Peyer's patch (tissue), 4 donors: ENCODE measurements around the gene TSPAN15. TPM values are rescaled to one million over a fixed set of nuclear protein-coding genes. Genes with fewer than 3 reads are reported as not detected.

Experiments used
- DNase-seq, 3 donors: peaks; one replicate each; pipeline ENCODE4 v3.0.0-alpha.2; 2017 to 2019
- H3K27ac ChIP-seq, 4 donors: fragments of 200-600 bp; sonication (generic); one replicate each; pipeline ENCODE4 v1.5.1; 2016 to 2019
- H3K27me3 ChIP-seq, 2 donors: fragments of 200-600 bp; sonication (generic); one replicate each; pipeline ENCODE4 v1.5.1; 2019
- H3K36me3 ChIP-seq, 3 donors: fragments of 200-600 bp; sonication (generic); one replicate each; pipeline ENCODE4 v1.5.1; 2016 to 2019
- H3K4me1 ChIP-seq, 4 donors: fragments of 200-600 bp; sonication (generic); one replicate each; pipeline ENCODE4 v1.5.1; 2016 to 2019
- H3K4me3 ChIP-seq, 4 donors: fragments of 200-600 bp; sonication (generic); 1 replicate in 3 of 4; 2 replicates in 1 of 4; pipeline ENCODE4 v1.5.1; 2016 to 2019; ENCODE audit warnings: mild to moderate bottlenecking in 1 of 4
- H3K9me3 ChIP-seq, 4 donors: fragments of 200-600 bp; sonication (generic); one replicate each; pipeline ENCODE4 v1.5.1; 2016 to 2019; ENCODE audit warnings: mild to moderate bottlenecking in 1 of 4
- POLR2A ChIP-seq, 2 donors: fragments of 450-650 bp; IDR thresholded peaks; one replicate each; pipeline ENCODE4 v1.5.1; 2017; ENCODE audit warnings: antibody characterized with exemption in 2 of 2, mild to moderate bottlenecking in 2 of 2, moderate library complexity in 2 of 2
- total RNA-seq, 4 donors: library from RNA; depleted of rRNA; stranded (reverse); fragments of >200 nt; gene quantifications; one replicate each; pipeline ENCODE4 v1.1.0, GENCODE V29; 2016
- TF ChIP-seq, protein P1 (sequence below), 6 experiments: fragments of 450-650 bp in 4 of 6; fragments of 200-600 bp in 2 of 6; sonication (generic) in 1 of 6; IDR thresholded peaks; one replicate each; pipeline ENCODE4 v1.5.1; 2017 to 2019; ENCODE audit warnings: antibody characterized with exemption in 6 of 6, mild to moderate bottlenecking in 3 of 6, moderate library complexity in 1 of 6

The TSPAN15 gene
- total RNA-seq, 4 donors from 2014 or later: 32.2 to 110 (median 94.4) TPM

GRCh38 chr10:69472544-69472943 lies 21.3 kb downstream of the TSPAN15 start:
- TF ChIP-seq, protein P1, sequence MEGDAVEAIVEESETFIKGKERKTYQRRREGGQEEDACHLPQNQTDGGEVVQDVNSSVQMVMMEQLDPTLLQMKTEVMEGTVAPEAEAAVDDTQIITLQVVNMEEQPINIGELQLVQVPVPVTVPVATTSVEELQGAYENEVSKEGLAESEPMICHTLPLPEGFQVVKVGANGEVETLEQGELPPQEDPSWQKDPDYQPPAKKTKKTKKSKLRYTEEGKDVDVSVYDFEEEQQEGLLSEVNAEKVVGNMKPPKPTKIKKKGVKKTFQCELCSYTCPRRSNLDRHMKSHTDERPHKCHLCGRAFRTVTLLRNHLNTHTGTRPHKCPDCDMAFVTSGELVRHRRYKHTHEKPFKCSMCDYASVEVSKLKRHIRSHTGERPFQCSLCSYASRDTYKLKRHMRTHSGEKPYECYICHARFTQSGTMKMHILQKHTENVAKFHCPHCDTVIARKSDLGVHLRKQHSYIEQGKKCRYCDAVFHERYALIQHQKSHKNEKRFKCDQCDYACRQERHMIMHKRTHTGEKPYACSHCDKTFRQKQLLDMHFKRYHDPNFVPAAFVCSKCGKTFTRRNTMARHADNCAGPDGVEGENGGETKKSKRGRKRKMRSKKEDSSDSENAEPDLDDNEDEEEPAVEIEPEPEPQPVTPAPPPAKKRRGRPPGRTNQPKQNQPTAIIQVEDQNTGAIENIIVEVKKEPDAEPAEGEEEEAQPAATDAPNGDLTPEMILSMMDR (IDR thresholded peaks at IDR 0.05): no peak
- no peak for TF ChIP-seq POLR2A (IDR thresholded peaks at IDR 0.05)
- no peak for DNase-seq
- no peaks in the 10 kb centered on the region for H3K9me3 ChIP-seq
- H3K4me1 ChIP-seq: peaks cover 0 to 43% (median 2%) of the 10 kb centered on the region in 4 donors
- no peaks in the 10 kb centered on the region for H3K27me3 ChIP-seq
- H3K4me3 ChIP-seq: no peak overlapping the region
- H3K27ac ChIP-seq: peak overlapping the region in 2 of 4 donors; percentile 63 to 80
- H3K36me3 ChIP-seq: no peaks in the 10 kb centered on the region

- H3K4me3 ChIP-seq: no peak overlapping the region
- TF ChIP-seq, protein P1 (IDR thresholded peaks at IDR 0.05): no peak
- TF ChIP-seq POLR2A (IDR thresholded peaks at IDR 0.05): no peak
- peaks cover 0 to 43% (median 2%) of the 10 kb centered on the region in 4 donors for H3K4me1 ChIP-seq
- H3K36me3 ChIP-seq: no peaks in the 10 kb centered on the region
- peak overlapping the region in 3 of 4 donors; percentile 38 to 80 (median 63) for H3K27ac ChIP-seq
- no peaks in the 10 kb centered on the region for H3K27me3 ChIP-seq
- no peaks in the 10 kb centered on the region for H3K9me3 ChIP-seq
- no peak for DNase-seq
Measured at GRCh38 chr10:69473304-69473990, 22.2 kb downstream of the TSPAN15 start.

DNA sequence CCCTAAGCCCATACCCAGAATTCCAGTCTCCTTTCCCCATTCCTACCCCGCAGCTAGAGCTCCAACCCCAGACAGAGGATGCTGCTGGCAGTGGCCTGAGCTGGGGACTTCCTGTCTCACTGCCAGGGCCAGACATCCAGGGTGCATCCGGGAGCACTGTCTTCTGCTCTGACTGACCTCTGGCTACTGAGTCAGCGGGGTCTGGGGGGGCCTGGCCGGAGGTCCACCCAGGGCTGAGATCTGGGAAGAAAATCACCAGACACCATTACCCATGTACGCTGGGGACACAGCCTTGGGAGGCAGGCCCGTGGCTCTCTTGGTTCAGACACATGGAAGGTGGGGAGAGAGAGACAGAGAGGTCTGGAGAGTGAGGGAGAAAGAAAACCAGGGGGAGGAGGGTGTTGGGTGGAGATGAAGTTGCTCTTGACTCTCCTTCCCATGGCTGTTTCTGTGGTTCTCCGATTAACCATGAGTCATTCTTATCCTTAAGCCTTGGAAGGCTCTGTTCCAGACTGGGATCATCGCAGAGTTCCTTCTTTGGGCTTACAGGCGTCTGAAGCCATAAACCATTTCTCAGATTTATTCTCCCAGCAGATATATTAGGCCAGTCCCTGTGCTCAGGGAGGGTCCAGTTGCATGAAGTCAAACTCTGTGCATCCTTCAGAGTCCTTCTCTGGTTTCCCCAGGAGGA lies 23.6 kb downstream of the TSPAN15 start:
- no peak for TF ChIP-seq POLR2A (IDR thresholded peaks at IDR 0.05)
- TF ChIP-seq, protein P1 (IDR thresholded peaks at IDR 0.05): no peak
- DNase-seq: no peak
- H3K9me3 ChIP-seq: no peaks in the 10 kb centered on the region
- H3K4me3 ChIP-seq: no peak overlapping the region
- no peaks in the 10 kb centered on the region for H3K27me3 ChIP-seq
- H3K36me3 ChIP-seq: no peaks in the 10 kb centered on the region
- H3K4me1 ChIP-seq: peaks cover 0 to 55% (median 6%) of the 10 kb centered on the region in 4 donors
- H3K27ac ChIP-seq: peak overlapping the region; percentile 15 to 80 (median 51)

GRCh38 chr10:69475433-69475830 lies 24.2 kb downstream of the TSPAN15 start:
- Histone ChIP-seq H3K36me3 (no peaks in the 10 kb centered on the region), H3K27me3 (no peaks in the 10 kb centered on the region), H3K4me3 (no peak overlapping the region), H3K4me1 (peaks cover 0 to 55% (median 6%) of the 10 kb centered on the region in 4 donors), H3K9me3 (no peaks in the 10 kb centered on the region), H3K27ac (peak overlapping the region in 3 of 4 donors; percentile 42 to 80 (median 60))
- no peak for DNase-seq
- no peak for TF ChIP-seq POLR2A (IDR thresholded peaks at IDR 0.05)
- TF ChIP-seq, protein P1 (IDR thresholded peaks at IDR 0.05): no peak

DNA sequence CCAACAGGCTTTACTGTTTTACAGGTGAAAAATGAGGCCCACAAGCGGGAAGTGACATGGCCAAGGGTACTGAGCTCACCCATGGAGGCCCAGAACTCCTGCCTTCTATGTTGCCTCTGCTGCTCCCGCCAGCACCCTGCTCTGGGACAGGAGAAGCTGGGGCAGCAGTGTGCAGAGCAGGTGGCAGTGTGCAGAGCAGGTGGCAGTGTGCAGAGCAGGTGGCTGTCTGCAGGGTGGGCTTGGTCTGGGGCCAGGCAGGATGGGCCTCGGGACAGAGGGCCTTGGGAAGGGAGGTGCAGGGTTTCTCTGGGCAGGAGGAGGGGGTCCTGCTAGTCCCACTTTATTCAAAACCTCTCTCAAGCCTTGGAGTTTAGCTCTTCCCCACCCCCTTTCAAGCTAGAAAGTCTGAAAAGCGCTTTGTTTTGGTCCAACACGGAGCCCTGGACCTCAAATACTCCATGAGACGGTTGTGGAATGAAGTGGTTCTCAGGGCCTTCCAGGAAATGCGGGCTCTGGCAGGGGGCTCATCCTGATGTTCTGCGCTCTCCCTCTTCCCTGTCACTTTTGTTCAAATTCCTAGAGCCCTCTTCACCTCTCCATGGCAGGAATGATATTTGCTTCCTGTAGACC lies 26.8 kb downstream of the TSPAN15 start:
- Histone ChIP-seq H3K27me3 (no peaks in the 10 kb centered on the region), H3K4me1 (peaks cover 0 to 41% (median 5%) of the 10 kb centered on the region in 4 donors), H3K36me3 (no peaks in the 10 kb centered on the region), H3K27ac (peak overlapping the region in 2 of 4 donors; percentile 2 to 72), H3K4me3 (no peak overlapping the region), H3K9me3 (no peaks in the 10 kb centered on the region)
- TF ChIP-seq, protein P1 (IDR thresholded peaks at IDR 0.05): no peak
- no peak for TF ChIP-seq POLR2A (IDR thresholded peaks at IDR 0.05)
- no peak for DNase-seq
